ENCODE measurements around the gene PAX8.

DNA sequence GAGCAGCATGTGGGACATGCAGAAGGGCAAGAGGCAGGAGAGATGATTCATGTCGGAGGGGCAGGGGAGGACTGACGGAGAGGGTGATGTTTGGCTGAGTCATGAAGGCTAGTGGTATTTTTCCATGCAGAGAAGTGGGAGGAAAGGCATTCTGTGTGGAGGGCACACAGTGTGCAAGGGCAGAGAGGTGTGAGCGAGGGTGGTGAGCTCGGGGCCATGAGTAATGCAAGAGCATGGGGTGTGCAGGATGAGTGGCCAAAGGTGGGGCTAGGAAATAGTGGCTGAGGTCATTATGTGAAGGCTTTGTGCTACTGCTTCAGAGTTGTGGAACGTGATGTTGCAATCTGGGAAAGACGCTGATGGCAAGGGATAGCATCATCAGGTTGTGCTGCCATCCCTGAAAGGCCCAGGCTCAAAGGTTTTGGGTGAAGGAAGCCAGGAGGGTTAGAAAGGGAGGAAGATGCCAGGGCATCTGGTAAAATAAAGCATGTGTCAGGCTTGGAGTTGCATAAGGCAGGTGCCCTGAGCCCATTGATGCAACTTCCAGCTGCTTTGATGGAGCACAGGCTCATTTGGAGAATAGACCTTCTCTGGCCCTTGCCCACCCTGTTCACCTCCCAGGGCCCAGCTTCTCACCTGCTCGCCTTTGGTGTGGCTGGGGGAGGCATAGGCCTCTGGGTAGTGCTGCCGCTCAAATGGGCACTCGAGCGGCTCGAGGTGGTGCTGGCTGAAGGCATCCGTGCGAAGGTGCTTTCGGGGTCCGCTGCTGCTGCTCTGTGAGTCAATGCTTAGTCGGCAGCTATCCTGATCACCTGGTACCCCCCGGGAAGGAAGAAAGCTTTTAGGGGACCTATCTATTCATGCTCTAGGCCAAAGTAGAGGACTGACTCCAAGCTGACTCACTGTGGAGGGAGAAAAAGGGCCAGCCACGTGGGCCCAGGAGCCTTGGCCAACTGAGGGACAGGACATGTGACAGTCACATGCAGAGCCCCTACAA lies 37.5 kb downstream of the PAX8 start:
- TF ChIP-seq, protein P1, sequence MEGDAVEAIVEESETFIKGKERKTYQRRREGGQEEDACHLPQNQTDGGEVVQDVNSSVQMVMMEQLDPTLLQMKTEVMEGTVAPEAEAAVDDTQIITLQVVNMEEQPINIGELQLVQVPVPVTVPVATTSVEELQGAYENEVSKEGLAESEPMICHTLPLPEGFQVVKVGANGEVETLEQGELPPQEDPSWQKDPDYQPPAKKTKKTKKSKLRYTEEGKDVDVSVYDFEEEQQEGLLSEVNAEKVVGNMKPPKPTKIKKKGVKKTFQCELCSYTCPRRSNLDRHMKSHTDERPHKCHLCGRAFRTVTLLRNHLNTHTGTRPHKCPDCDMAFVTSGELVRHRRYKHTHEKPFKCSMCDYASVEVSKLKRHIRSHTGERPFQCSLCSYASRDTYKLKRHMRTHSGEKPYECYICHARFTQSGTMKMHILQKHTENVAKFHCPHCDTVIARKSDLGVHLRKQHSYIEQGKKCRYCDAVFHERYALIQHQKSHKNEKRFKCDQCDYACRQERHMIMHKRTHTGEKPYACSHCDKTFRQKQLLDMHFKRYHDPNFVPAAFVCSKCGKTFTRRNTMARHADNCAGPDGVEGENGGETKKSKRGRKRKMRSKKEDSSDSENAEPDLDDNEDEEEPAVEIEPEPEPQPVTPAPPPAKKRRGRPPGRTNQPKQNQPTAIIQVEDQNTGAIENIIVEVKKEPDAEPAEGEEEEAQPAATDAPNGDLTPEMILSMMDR (IDR thresholded peaks at IDR 0.05): no peak
- no peak for TF ChIP-seq POLR2A (IDR thresholded peaks at IDR 0.05)
